Measurements from ENCODE around the gene SHISA9. TPM values are rescaled to one million over a fixed set of nuclear protein-coding genes. Genes with fewer than 3 reads are reported as not detected.

SHISA9 gene
- total and polyA plus RNA-seq, 4 donors, result under 0.01 to 0.08 (median 0.07) TPM; not detected in 1

DNA sequence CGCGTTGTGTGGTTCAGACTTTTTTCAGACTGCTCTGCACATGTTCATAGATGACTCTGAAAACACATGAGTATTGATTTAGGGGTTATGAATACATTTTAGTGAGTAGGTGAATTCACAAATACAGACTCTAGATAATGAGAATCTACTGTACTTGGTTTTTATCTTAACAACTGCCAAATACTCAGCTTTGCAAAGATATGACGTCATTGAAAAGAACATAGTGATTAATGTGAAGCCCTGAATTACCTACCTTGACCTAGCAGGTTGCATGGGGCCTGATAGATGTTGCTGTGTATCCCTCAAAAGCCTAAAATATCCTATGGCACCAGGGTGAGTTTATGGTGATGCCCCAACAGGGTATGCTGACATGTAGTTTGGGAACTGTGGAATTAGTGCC lies 98.0 kb downstream of the SHISA9 start:
- DNase-seq (ENCODE audit: low spot score), result no peak
- H3K36me3 ChIP-seq (ENCODE audit: control insufficient read depth in 4 of 4, insufficient read depth in 3 of 4, low read depth in 1 of 4, low read length in 3 of 4), result no peaks in the 10 kb centered on the region
- H3K4me1 ChIP-seq (ENCODE audit: control insufficient read depth in 4 of 4, insufficient read depth in 4 of 4, low read length in 3 of 4), result peaks cover 0 to 10% (median 7%) of the 10 kb centered on the region in 4 donors
- H3K4me3 ChIP-seq (ENCODE audit: low read depth in 1 of 3, low read length in 3 of 3), result no peak overlapping the region
- TF ChIP-seq ATF3 (IDR thresholded peaks at IDR 0.05), result no peak
- TF ChIP-seq RXRA (IDR thresholded peaks at IDR 0.05), result no peak
- no peak for TF ChIP-seq SP1 (IDR thresholded peaks at IDR 0.05)
- TF ChIP-seq REST (IDR thresholded peaks at IDR 0.05), result no peak
- TF ChIP-seq RAD21 (IDR thresholded peaks at IDR 0.05), result no peak
- no peak for TF ChIP-seq JUND (IDR thresholded peaks at IDR 0.05)
- TF ChIP-seq FOXA2 (IDR thresholded peaks at IDR 0.05), result no peak
- TF ChIP-seq EGR1 (IDR thresholded peaks at IDR 0.05; ENCODE audit: low read depth in 2 of 2), result no peak
- TF ChIP-seq, protein P1, sequence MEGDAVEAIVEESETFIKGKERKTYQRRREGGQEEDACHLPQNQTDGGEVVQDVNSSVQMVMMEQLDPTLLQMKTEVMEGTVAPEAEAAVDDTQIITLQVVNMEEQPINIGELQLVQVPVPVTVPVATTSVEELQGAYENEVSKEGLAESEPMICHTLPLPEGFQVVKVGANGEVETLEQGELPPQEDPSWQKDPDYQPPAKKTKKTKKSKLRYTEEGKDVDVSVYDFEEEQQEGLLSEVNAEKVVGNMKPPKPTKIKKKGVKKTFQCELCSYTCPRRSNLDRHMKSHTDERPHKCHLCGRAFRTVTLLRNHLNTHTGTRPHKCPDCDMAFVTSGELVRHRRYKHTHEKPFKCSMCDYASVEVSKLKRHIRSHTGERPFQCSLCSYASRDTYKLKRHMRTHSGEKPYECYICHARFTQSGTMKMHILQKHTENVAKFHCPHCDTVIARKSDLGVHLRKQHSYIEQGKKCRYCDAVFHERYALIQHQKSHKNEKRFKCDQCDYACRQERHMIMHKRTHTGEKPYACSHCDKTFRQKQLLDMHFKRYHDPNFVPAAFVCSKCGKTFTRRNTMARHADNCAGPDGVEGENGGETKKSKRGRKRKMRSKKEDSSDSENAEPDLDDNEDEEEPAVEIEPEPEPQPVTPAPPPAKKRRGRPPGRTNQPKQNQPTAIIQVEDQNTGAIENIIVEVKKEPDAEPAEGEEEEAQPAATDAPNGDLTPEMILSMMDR (IDR thresholded peaks at IDR 0.05; ENCODE audit: low read depth, low read length, missing input control), result no peak
- TF ChIP-seq MAX (IDR thresholded peaks at IDR 0.05), result no peak
- TF ChIP-seq HNF4G (IDR thresholded peaks at IDR 0.05), result no peak
- no peak for TF ChIP-seq TAF1 (conservative IDR thresholded peaks at IDR 0.05)
- TF ChIP-seq HNF4A (conservative IDR thresholded peaks at IDR 0.05), result no peak
- no peak for TF ChIP-seq NR2F2 (IDR thresholded peaks at IDR 0.05)
- TF ChIP-seq, protein P2, sequence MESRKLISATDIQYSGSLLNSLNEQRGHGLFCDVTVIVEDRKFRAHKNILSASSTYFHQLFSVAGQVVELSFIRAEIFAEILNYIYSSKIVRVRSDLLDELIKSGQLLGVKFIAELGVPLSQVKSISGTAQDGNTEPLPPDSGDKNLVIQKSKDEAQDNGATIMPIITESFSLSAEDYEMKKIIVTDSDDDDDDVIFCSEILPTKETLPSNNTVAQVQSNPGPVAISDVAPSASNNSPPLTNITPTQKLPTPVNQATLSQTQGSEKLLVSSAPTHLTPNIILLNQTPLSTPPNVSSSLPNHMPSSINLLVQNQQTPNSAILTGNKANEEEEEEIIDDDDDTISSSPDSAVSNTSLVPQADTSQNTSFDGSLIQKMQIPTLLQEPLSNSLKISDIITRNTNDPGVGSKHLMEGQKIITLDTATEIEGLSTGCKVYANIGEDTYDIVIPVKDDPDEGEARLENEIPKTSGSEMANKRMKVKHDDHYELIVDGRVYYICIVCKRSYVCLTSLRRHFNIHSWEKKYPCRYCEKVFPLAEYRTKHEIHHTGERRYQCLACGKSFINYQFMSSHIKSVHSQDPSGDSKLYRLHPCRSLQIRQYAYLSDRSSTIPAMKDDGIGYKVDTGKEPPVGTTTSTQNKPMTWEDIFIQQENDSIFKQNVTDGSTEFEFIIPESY (IDR thresholded peaks at IDR 0.05), result no peak
- H3K27me3 ChIP-seq (ENCODE audit: control insufficient read depth in 4 of 4, insufficient read depth in 4 of 4, low read length in 3 of 4), result no peaks in the 10 kb centered on the region
- 86% methylated on average over 3 of the region's 3 CpGs for WGBS
- no peak overlapping the region for H3K9ac ChIP-seq (ENCODE audit: low read depth in 1 of 2, low read length in 2 of 2)
- H3K9me3 ChIP-seq (ENCODE audit: control insufficient read depth in 4 of 4, low read length in 3 of 4), result no peaks in the 10 kb centered on the region
- no peak overlapping the region for H3K27ac ChIP-seq (ENCODE audit: low read depth in 1 of 2, low read length in 2 of 2)

GRCh38 chr16:13005721-13006247 lies 104.4 kb downstream of the SHISA9 start:
- H3K27me3 ChIP-seq (ENCODE audit: control insufficient read depth in 4 of 4, insufficient read depth in 4 of 4, low read length in 3 of 4), result no peaks in the 10 kb centered on the region
- DNase-seq (ENCODE audit: low spot score), result no peak
- no peak overlapping the region for H3K9ac ChIP-seq (ENCODE audit: low read depth in 1 of 2, low read length in 2 of 2)
- 82% methylated on average over 12 of the region's 12 CpGs for WGBS
- no peaks in the 10 kb centered on the region for H3K9me3 ChIP-seq (ENCODE audit: control insufficient read depth in 4 of 4, low read length in 3 of 4)
- H3K4me1 ChIP-seq (ENCODE audit: control insufficient read depth in 4 of 4, insufficient read depth in 4 of 4, low read length in 3 of 4), result peaks cover 0 to 10% (median 7%) of the 10 kb centered on the region in 4 donors
- no peaks in the 10 kb centered on the region for H3K36me3 ChIP-seq (ENCODE audit: control insufficient read depth in 4 of 4, insufficient read depth in 3 of 4, low read depth in 1 of 4, low read length in 3 of 4)
- H3K27ac ChIP-seq (ENCODE audit: low read depth in 1 of 2, low read length in 2 of 2), result no peak overlapping the region
- H3K4me3 ChIP-seq (ENCODE audit: low read depth in 1 of 3, low read length in 3 of 3), result no peak overlapping the region
- no peak for TF ChIP-seq REST (IDR thresholded peaks at IDR 0.05)
- TF ChIP-seq FOXA2 (IDR thresholded peaks at IDR 0.05), result no peak
- TF ChIP-seq, protein P2 (IDR thresholded peaks at IDR 0.05), result no peak
- no peak for TF ChIP-seq GABPA (IDR thresholded peaks at IDR 0.05 in 1 of 2, conservative IDR thresholded peaks at IDR 0.05 in 1 of 2)
- TF ChIP-seq SP1 (IDR thresholded peaks at IDR 0.05), result no peak
- TF ChIP-seq RAD21 (IDR thresholded peaks at IDR 0.05), result no peak
